Breast epithelium (tissue), 3 donors: ENCODE measurements around the gene PEX5L.

ENCODE experiments used
- CTCF ChIP-seq, 3 donors: fragments of 450-650 bp; IDR thresholded peaks; one replicate each; pipeline ENCODE4 v1.5.1; 2016 to 2017; ENCODE audit warnings: antibody characterized with exemption in 3 of 3, mild to moderate bottlenecking in 3 of 3, moderate library complexity in 3 of 3
- POLR2AphosphoS5 ChIP-seq, 3 donors: sonication (generic); formaldehyde crosslinking; IDR thresholded peaks; one replicate each; pipeline ENCODE4 v1.6.1; 2017; ENCODE audit warnings: antibody characterized with exemption in 3 of 3

GRCh38 chr3:179991104-179991503 is 45.6 kb downstream of the PEX5L start:
- no peak for TF ChIP-seq POLR2AphosphoS5 (IDR thresholded peaks at IDR 0.05)
- no peak for TF ChIP-seq CTCF (IDR thresholded peaks at IDR 0.05)
